GM13977 (cell line): Measurements from ENCODE around the gene FAM184B.

Experiments used
- DNase-seq: peaks from one replicate; pipeline ENCODE4 v3.0.0; 2012; ENCODE audit warnings: low spot score
- in situ Hi-C: fragments of 300-500 bp; cut with MboI; formaldehyde crosslinking; loops from one replicate; pipeline ENCODE4 v1.12.0; 2022; ENCODE audit warnings: low sequenced_read_pairs, low pct_unique_long_range_greater_than_20kb, mixed read lengths, inconsistent platforms; ENCODE audit not compliant: unreplicated experiment
- TF ChIP-seq, protein P1 (sequence below): IDR thresholded peaks from 2 replicates; pipeline ENCODE4 v1.5.1; 2012; ENCODE audit warnings: mild to moderate bottlenecking, control low read depth; ENCODE audit not compliant: insufficient read depth; ENCODE audit errors: extremely low read depth, missing control alignments

FAM184B gene

DNA sequence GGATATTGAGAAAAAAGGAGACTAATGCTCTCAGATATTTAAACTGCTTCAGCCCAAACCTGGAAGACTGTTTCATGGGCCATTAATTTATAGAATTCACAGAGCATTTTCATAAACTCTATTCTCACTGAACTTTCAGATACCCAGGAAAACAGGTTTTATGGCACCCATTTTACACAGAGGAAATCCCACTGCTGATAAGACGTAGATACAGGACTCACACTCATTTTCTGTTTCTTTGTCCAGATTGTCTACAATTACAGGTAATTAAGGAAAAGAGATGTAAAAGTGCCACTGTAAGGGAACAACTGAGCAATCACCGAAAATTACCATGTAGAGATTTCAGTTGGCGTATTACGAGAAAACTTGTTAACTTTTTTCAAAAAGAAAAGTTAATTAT is 83.3 kb downstream of the FAM184B start:
- TF ChIP-seq, protein P1, sequence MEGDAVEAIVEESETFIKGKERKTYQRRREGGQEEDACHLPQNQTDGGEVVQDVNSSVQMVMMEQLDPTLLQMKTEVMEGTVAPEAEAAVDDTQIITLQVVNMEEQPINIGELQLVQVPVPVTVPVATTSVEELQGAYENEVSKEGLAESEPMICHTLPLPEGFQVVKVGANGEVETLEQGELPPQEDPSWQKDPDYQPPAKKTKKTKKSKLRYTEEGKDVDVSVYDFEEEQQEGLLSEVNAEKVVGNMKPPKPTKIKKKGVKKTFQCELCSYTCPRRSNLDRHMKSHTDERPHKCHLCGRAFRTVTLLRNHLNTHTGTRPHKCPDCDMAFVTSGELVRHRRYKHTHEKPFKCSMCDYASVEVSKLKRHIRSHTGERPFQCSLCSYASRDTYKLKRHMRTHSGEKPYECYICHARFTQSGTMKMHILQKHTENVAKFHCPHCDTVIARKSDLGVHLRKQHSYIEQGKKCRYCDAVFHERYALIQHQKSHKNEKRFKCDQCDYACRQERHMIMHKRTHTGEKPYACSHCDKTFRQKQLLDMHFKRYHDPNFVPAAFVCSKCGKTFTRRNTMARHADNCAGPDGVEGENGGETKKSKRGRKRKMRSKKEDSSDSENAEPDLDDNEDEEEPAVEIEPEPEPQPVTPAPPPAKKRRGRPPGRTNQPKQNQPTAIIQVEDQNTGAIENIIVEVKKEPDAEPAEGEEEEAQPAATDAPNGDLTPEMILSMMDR = no peak
- in situ Hi-C loops = no loop called here
- no peak for DNase-seq

DNA sequence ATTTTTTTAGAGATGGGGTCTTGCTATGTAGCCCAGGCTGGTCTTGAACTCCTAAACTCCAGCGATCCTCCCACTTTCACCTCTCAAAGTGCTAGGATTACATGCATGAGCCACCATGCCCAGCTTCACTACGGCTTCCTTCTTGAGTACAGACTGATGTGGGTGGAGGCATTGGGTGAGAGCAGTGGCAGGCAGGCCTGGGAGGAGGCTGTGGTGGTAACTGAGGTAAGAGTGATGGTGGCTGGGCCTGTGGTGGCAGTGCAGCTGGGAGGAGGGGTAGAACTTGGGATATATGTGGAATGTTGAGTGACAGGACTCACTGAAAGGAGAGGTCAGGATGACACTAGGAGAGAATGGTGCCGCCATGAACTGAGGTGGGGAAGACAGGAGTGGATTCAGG is 86.1 kb downstream of the FAM184B start:
- DNase-seq = no peak
- TF ChIP-seq, protein P1 = no peak
- in situ Hi-C loops = no loop called here

DNA sequence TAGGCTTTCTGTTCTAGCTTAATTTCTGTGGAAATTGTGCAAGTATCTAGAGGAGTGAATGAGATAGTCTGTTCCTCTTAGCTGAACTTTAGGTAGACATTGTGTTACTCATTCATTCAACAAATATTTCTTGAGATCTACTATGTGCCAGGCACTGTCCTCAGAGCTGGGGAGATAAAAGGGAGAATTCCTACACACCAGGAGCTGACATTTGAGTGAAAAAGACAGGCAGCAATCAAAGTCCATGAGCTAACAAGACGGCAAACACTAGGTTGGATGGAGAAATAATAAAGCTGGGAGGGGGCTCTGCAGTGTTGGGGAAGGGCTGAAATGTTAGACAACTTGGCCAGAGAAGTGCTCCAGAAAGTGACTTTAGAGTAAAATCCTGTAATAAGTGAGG is 86.9 kb downstream of the FAM184B start:
- DNase-seq = no peak
- TF ChIP-seq, protein P1 = no peak
- in situ Hi-C loops = no loop called here

DNA sequence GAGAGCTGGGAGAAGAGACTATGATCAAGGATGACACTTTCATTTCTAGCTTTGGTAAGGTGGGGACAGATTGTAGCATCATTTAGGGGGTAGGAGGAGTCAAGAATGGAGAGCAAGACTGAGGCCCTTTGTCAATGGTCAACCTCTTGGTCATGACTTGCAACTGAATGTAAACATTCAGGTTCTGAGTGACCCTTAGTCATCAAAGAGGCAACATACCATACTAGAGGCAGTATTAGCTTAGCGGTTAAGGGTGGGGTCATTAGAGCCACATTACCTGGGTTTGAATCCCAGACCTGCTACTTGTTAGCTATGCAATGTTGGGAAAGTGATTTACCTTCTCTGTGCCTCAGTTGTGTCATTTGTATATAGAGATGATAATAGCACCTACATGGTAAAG is 90.5 kb downstream of the FAM184B start:
- DNase-seq = no peak
- TF ChIP-seq, protein P1 = no peak
- in situ Hi-C loops = no loop called here

DNA sequence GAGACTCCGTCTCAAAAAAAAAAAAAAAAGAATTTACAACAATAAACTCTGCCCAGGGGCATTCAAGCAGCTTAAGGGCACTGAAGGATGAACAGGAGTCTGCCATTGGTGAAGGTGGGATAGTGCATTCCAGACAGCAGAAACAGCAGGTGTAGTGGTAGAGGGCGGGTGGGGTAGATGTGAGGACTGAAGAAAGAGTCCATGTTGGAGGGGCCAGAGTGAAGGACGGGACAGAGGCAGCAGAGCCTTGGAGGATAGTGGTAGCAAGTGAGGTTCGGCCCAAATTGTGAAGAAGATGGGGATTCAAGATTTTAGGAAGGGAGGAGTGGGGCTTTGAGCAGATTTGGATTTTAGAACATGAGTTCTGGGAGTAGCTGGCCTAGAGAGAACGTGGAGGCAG is 91.3 kb downstream of the FAM184B start:
- in situ Hi-C loops = no loop called here
- TF ChIP-seq, protein P1 = no peak
- DNase-seq = no peak

DNA sequence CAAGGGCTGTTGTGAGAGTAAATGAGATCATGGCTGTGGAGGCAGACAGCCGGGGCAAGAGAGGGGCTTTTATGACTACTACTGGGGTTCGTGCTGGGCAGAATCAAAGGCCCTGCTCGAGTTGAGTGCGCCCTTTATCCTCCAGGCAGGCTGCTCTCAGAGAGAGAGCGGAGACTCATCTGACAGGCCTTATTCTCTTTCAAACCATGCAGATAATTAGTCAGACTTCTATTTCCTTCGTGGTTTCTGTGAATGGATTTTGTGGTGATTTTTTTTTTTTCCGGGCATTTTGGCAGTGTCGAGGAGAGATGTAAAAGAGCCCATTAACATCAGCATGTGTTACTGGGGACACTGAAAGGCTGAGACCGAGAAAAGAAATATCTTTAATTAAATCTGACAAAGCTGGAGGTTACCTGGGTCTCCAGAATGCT is 93.4 kb downstream of the FAM184B start:
- in situ Hi-C loops = no loop called here
- no peak for DNase-seq

More for the DNA sequence above, 93.4 kb downstream of the FAM184B start:
- TF ChIP-seq, protein P1 = no peak
